Chondrocyte (in vitro differentiated cells): ENCODE results near the gene KLHL40. TPM values are rescaled to one million over a fixed set of nuclear protein-coding genes. Genes with fewer than 3 reads are reported as not detected.

Source experiments
- DNase-seq: peaks from one replicate; pipeline ENCODE4 v3.0.0; 2021; ENCODE audit warnings: mixed read lengths, low spot score
- H3K27ac Mint-ChIP-seq: one replicate; pipeline ENCODE4 v1.8.0; 2021; ENCODE audit warnings: mild to moderate bottlenecking, moderate library complexity, mixed read lengths; ENCODE audit not compliant: unreplicated experiment
- H3K27me3 Mint-ChIP-seq: 2 replicates; pipeline ENCODE4 v1.8.0; 2021; ENCODE audit warnings: low read depth, mixed read lengths
- H3K36me3 Mint-ChIP-seq: 2 replicates; pipeline ENCODE4 v1.8.0; 2021; ENCODE audit warnings: low read depth, mixed read lengths
- H3K4me1 Mint-ChIP-seq: 2 replicates; pipeline ENCODE4 v1.8.0; 2021; ENCODE audit warnings: low read depth, mild to moderate bottlenecking, mixed read lengths
- H3K4me3 Mint-ChIP-seq: one replicate; pipeline ENCODE4 v1.8.0; 2021; ENCODE audit warnings: mild to moderate bottlenecking, moderate library complexity, mixed read lengths; ENCODE audit not compliant: unreplicated experiment
- H3K9me3 Mint-ChIP-seq: 2 replicates; pipeline ENCODE4 v1.8.0; 2021; ENCODE audit warnings: low read depth, mixed read lengths
- total RNA-seq: library from RNA; stranded (reverse); gene quantifications from 3 replicates; pipeline ENCODE4 v1.2.1, GENCODE V29; 2021
- TF ChIP-seq, protein P1 (sequence below): fragments of 200-600 bp; sonication (generic); IDR thresholded peaks from 2 replicates; pipeline ENCODE4 v1.5.0; 2021; ENCODE audit warnings: antibody characterized with exemption, mild to moderate bottlenecking, moderate library complexity

The KLHL40 gene
- total RNA-seq, 1 donor from 2014 or later, result not detected

GRCh38 chr3:42665050-42665878 lies 20.1 kb upstream of the KLHL40 start:
- Mint-ChIP-seq H3K36me3 (peaks cover 4% of the 10 kb centered on the region), H3K9me3 (peaks cover 4% of the 10 kb centered on the region), H3K27ac (peak overlapping the region; percentile 12), H3K4me3 (no peak overlapping the region), H3K4me1 (peaks cover 4% of the 10 kb centered on the region), H3K27me3 (no peaks in the 10 kb centered on the region)
- no peak for DNase-seq
- TF ChIP-seq, protein P1, sequence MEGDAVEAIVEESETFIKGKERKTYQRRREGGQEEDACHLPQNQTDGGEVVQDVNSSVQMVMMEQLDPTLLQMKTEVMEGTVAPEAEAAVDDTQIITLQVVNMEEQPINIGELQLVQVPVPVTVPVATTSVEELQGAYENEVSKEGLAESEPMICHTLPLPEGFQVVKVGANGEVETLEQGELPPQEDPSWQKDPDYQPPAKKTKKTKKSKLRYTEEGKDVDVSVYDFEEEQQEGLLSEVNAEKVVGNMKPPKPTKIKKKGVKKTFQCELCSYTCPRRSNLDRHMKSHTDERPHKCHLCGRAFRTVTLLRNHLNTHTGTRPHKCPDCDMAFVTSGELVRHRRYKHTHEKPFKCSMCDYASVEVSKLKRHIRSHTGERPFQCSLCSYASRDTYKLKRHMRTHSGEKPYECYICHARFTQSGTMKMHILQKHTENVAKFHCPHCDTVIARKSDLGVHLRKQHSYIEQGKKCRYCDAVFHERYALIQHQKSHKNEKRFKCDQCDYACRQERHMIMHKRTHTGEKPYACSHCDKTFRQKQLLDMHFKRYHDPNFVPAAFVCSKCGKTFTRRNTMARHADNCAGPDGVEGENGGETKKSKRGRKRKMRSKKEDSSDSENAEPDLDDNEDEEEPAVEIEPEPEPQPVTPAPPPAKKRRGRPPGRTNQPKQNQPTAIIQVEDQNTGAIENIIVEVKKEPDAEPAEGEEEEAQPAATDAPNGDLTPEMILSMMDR, result no peak

DNA sequence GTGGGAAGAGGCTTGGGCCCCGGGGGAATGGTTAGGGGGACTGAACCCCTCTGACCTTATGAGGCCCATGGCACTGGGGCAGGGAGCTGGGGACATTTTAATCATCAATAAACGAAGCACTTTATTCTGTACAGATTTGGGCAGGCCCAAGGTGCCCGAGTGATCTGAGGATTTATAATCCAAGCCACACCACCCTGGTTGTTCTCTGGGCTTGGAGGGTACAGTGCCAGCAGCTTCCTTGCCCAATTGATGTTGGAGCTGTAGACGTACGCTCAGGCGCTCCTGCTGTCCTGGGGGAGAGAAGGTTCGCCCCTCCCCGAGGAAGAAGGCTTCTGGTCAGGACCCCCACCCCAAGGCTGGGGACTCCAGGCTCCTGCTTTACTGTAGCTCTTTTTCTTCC lies 19.3 kb upstream of the KLHL40 start:
- Mint-ChIP-seq H3K4me1 (peaks cover 4% of the 10 kb centered on the region), H3K4me3 (no peak overlapping the region), H3K9me3 (peaks cover 7% of the 10 kb centered on the region), H3K27ac (no peak overlapping the region), H3K36me3 (peaks cover 4% of the 10 kb centered on the region), H3K27me3 (no peaks in the 10 kb centered on the region)
- no peak for DNase-seq
- TF ChIP-seq, protein P1, result no peak

DNA sequence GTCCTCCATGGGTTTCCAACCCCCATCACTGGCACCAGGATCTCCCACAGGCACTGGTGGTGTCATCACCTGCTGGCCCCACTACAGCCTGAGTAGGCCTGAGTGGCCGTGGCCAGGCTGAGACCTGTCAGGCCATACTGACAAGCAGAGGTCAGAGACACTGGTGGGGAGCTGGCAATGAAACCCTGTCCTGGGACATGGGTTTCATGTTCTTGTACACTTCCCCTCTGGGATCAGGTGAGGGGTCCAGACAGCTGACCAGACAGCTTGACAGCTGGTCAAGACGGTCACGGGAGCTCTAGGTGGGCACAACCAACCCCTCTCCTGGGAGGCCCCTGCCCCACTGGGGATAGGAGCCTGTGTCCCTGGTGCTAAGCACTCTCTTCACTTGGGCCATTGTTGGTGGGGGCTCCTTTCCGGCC lies 18.7 kb upstream of the KLHL40 start:
- DNase-seq, result no peak
- TF ChIP-seq, protein P1, result no peak
- H3K27me3 Mint-ChIP-seq, result no peaks in the 10 kb centered on the region
- H3K4me3 Mint-ChIP-seq, result no peak overlapping the region
- no peaks in the 10 kb centered on the region for H3K36me3 Mint-ChIP-seq
- peaks cover 4% of the 10 kb centered on the region for H3K4me1 Mint-ChIP-seq
- no peak overlapping the region for H3K27ac Mint-ChIP-seq
- peaks cover 7% of the 10 kb centered on the region for H3K9me3 Mint-ChIP-seq

DNA sequence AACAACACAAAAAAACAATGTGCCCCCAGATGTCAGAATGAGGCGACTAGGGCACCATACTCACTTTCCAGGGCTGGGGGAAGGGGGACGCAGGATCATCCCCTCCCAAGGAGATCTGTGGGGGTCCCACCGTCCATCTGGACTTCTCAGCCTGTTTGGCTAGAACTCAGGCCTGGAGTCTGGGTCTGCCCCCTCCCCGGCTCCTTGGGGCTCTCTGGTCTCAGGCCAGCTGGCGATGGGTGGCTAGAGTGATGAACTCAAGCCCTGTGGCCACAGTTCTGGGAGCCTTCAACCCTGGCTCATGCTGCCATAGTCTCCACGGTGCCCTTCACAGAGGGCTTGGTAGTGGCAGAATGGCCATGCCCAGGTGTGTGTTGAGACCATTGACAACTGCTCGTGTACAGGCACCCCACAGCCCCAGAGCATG lies 18.2 kb upstream of the KLHL40 start:
- TF ChIP-seq, protein P1, result no peak
- no peaks in the 10 kb centered on the region for H3K36me3 Mint-ChIP-seq
- H3K27ac Mint-ChIP-seq, result no peak overlapping the region
- peaks cover 4% of the 10 kb centered on the region for H3K4me1 Mint-ChIP-seq
- no peaks in the 10 kb centered on the region for H3K27me3 Mint-ChIP-seq
- DNase-seq, result no peak
- peaks cover 7% of the 10 kb centered on the region for H3K9me3 Mint-ChIP-seq
- H3K4me3 Mint-ChIP-seq, result no peak overlapping the region

DNA sequence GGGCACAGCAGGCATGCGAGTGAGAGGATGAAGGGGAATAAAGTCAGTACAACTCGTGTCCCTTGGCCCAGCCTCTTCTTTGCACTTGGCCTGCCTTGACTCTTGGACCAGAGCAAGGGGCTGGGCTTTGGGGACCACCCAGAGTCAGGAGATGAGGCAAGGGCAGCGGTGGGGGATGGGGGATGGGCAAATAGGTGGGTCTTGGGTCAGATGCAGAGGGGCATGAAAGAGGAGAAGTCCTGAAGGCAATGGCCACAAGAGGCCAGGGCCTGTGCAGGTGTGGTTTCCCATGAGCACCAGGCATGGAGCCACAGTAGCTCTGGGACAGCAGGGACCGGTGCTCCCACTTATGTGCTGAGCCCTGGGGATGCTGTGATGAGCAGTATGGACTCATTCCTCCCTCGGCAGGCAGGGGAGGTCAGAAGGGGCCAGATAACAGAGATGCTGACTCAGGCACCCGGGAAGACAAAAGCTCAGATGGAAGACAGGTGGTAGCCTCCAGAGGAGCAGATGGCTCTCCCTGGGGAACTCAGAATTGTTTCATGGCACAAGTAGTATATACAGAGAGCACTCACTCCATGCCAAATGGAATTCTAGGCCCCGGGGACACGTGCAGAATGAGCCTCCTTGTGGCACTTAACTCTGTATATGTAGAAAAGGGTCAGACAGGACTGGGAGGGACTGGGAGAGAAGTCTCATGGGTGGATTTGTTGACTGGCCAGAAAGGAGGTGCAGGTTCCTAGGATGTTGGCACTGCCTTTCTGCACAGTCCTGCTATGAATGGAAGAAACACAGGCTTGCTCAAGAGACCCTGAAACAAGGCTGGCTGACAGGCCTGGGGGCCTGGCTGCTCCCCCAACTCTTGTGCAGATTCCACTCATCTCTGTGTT lies 17.6 kb upstream of the KLHL40 start:
- Mint-ChIP-seq H3K4me1 (peaks cover 4% of the 10 kb centered on the region), H3K27me3 (no peaks in the 10 kb centered on the region), H3K4me3 (no peak overlapping the region), H3K27ac (no peak overlapping the region), H3K36me3 (no peaks in the 10 kb centered on the region), H3K9me3 (peaks cover 7% of the 10 kb centered on the region)
- DNase-seq, result no peak
- TF ChIP-seq, protein P1, result no peak
